Islet precursor cell (in vitro differentiated cells): Measurements from ENCODE around the gene ORC2.
"Not testable (repeated sequence)": the region's sequence is repeated elsewhere in the genome, so short reads cannot be mapped to it uniquely, and the experiment has no call there.

Experiments used
- DNase-seq: peaks from one replicate; pipeline ENCODE4 v3.0.0-alpha.2; 2018

The ORC2 gene

GRCh38 chr2:200963124-200963917 lies at the start of gene ORC2:
ORC2 (minus strand) TSS chr2:200963660; CDS start chr2:200958123, 5,537 bp downstream.
- peak; percentile 98 for DNase-seq

- DNase-seq, result no peak
Measured at GRCh38 chr2:201008296-201008829, 44.9 kb upstream of the ORC2 start.

DNA sequence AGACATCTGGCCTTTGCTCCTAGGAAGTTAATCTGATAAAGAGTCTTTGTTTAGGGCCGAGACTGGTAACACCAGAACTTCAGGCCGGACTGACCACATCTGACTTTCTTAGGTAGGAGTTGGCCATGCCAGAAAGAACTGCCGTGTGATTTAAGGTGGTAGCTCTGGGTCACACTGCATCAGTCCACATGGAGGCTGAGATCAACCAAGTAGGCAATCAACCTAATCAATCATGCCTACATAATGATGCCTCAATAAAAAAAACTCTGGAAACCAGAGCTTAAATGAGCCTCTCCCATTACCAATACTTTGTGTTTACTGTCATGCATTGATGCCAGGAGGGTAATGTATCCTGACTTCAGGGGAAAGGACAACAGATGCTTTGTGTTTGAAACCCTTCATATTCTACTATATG lies 44.1 kb upstream of the ORC2 start:
- DNase-seq, result no peak

GRCh38 chr2:201006704-201007103 lies 43.2 kb upstream of the ORC2 start:
- DNase-seq, result no peak

DNA sequence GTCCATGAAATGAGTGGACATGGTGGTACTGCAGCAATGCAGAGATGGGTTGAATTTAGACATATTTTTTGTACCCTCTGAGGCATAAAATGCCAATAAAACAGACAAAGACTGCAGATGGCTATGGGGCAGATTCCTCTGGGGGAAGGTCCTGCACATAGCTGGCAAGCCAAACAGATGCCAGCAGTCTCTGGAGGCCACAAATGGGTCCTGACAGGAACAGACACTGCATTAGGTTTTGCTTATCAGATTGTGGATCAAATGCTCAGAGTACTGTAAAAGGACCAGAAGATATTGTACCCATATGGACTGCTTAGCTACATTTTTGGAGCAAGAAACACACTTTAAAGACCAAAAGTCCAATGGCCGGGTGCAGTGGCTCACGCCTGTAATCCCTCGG lies 40.9 kb upstream of the ORC2 start:
- no peak for DNase-seq

- DNase-seq, result no peak
Measured at GRCh38 chr2:200993097-200993496, 29.6 kb upstream of the ORC2 start.

- no peak for DNase-seq
Measured at GRCh38 chr2:200987137-200987536, 23.7 kb upstream of the ORC2 start.

DNA sequence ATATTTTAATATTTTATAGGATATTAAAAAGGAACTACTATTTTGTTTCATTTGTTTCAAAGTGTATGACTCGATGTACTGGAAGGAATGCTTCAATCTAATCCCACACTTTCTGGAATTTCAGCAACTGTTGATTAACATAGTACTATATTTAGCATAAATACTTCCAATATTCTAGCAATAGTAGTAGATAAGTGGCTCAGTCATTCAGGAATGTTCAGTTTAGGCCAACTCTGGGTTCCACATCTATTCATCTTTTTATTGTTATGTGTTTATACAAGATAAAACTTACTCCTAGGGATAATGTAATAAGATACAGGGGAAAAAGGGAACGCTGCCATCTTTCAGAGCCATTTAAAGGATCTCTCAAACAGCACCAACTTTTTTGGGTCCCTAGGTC lies 22.3 kb upstream of the ORC2 start:
- no peak for DNase-seq

GRCh38 chr2:200976710-200977109 lies 13.2 kb upstream of the ORC2 start:
- no peak for DNase-seq

- DNase-seq, result no peak
Measured at GRCh38 chr2:200975672-200976071, 12.2 kb upstream of the ORC2 start.

DNA sequence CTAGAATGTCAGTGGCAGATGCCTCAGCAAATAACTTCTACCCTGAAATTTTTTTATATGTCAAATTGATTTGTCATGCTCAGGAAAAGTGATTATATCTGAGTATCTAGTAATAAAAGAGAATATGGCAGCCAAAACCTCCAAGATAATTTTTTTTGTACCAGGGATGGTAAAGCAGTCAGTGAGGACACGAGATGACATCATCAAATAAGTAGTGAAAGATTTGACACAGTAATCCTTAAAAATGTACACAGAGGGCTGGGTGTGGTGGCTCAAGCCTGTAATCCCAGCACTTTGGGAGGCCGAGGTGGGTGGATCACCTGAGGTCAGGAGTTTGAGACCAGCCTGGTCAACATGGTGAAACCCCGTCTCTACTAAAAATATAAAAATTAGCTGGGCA lies 6.6 kb upstream of the ORC2 start:
- DNase-seq, result not testable (repeated sequence)

- no peak for DNase-seq
Measured at GRCh38 chr2:200968735-200969134, 5.3 kb upstream of the ORC2 start.

DNA sequence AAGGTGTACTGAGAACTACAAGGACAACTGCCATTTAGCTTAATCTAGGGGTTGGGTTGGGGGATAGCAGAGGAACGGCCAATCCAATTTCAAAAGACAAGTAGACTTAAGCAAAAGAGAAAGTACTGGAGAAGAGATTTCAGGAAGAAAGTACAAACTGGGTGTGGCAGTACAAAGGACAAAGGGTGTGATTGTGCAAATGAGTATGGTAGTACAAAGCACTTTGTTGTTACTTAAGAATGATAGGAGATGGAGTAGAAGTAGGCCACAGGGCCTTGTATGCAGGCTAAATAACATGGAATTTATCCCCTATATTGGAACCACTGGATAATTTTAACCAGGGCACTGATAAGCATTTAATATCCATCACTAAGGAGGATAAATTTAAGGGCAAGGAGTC lies 4.7 kb upstream of the ORC2 start:
- no peak for DNase-seq

DNA sequence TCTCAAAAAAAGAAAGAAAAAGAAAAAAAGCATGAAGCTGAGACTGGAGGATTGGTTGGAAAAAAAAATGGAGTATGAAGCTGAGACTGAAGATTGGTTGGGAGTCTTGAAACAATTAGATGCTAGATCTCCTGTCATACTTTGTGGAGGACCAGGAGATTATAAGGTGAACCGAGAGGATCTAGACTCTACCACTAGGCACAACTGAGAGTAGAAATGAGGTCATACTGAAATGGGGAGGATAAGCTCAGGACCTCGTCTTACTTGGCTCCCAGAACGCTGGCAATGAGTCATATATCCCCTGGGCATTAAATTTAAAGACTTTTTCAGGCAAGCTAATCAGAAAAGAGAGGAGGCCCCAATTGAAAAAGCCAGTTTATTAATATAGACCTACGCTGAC lies 3.3 kb upstream of the ORC2 start:
- DNase-seq, result no peak

DNA sequence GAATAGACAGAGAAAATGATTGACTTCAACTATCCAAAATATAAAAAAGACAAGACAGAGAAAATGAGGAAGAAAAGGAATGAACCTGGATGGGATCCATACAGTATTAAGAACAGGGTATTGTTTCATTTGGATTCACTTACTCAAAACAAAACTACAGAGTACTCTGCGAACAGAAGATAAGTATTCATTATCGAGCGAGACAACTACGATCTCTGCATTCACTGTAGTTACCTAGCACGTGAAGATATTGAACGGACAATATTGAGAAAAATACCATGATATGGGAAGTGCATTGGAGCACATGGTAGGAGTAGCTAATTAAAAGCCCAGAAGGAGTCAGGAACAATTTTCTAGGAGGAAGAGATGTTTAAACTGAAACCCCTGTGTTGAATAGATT lies 1.0 kb upstream of the ORC2 start:
- DNase-seq, result no peak

- DNase-seq, result not testable (repeated sequence)
Measured at GRCh38 chr2:200963918-200964252, 425 bp upstream of the ORC2 start.

GRCh38 chr2:200962811-200963123 lies 693 bp downstream of the ORC2 start:
- DNase-seq, result no peak

DNA sequence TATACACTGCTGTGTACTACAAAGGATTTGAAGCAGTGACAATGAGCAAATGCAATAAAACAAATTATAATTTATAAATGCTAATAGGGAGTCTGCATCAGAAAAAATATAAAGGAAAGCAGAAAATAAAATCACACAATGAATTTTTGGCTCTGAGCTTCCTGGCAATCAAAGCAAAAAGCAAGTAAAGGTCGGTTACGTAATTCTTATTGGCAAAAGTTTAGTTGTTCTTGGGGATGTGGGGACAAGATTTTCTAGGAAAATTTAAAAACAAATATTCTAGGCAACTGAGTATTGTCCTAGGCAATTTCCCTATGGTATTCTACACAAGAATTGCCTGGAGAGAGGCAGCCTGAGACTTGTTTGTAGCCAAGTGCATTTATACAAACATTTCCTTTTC lies 1.8 kb downstream of the ORC2 start:
- DNase-seq, result no peak

DNA sequence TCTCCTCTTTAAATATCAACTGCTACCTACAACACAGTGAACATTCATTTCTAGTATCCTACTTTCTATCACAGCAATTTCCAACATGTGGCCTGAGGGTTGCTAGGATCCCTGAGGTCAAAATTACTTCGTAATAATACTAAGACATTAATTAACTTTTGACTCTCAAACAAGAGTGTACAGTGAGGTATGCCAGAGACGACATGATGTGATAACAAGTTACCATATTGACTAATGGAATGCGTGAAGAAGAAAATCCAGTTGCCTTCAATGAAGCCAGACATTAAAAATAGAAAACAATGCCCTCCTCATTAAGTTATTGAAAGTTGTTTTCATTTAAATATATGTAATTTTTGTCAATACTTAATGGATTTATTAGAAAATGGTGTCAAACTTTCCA lies 13.1 kb downstream of the ORC2 start:
- DNase-seq, result no peak

- no peak for DNase-seq
Measured at GRCh38 chr2:200945395-200945729, 18.1 kb downstream of the ORC2 start.

- no peak for DNase-seq
Measured at GRCh38 chr2:200944467-200945394, 18.7 kb downstream of the ORC2 start.

DNA sequence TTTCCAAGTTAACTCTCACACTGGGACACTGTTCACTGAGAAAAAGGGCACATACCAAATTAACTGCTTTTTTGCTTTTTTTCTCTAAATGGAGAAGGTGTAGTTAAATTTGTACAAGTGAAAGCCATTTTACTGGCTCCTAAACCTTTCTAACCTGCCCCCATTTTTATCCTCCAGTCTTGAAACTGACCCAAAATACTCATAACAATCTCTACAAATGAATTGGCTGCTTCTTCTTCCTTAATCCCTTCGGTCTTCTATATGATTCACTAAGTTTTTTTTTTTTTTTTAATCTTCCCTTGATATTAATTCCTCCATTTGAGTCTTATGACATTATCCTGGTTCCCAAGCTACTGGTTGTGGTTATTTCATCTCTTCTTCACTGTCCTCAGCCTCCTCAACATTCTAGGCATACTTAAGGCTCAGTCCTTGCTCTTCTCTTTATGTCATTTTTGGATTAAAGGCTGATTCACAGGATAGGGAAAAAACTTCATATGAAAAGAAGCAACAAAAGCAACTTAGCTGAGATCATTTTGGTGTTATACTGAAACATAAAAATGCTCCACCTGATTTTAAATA lies 19.8 kb downstream of the ORC2 start:
- no peak for DNase-seq

DNA sequence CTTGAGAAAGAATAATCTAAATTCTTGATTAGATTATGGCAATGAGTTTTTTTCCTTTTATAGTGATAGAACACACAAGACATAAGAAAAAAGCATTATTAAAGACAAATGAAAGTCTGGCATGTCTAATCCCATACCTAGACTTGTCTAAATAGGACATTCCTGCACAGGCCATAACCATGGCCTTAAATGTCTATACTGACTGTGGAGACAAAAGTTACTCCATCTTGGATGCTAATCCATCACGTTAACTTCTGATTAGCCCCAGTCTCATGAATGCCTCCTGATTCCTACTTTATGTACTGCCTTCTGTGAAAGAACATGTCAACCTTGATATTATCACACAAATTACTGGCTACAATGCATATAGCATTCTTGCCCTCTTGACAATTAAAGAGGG lies 23.6 kb downstream of the ORC2 start:
- no peak for DNase-seq
